ENCODE measurements around the gene HTT.
"Not testable (repeated sequence)": the region's sequence is repeated elsewhere in the genome, so short reads cannot be mapped to it uniquely, and the experiment has no call there.

The HTT gene

GRCh38 chr4:3085948-3086670, 11.6 kb downstream of the HTT start:
- DNase-seq: no peak

GRCh38 chr4:3087115-3087797, 12.8 kb downstream of the HTT start:
- DNase-seq: no peak

- DNase-seq: no peak
Measured at GRCh38 chr4:3091464-3091863, 17.0 kb downstream of the HTT start.

- DNase-seq: not testable (repeated sequence)
Measured at GRCh38 chr4:3094701-3095100, 20.2 kb downstream of the HTT start.

GRCh38 chr4:3096202-3096601, 21.7 kb downstream of the HTT start:
- DNase-seq: no peak

- no peak for DNase-seq
Measured at GRCh38 chr4:3098346-3098745, 23.9 kb downstream of the HTT start.

GRCh38 chr4:3106339-3107186, 32.1 kb downstream of the HTT start:
- peak; percentile 65 to 84 (median 74) for DNase-seq

GRCh38 chr4:3107271-3107670, 32.8 kb downstream of the HTT start:
- no peak for DNase-seq

GRCh38 chr4:3107691-3108121, 33.2 kb downstream of the HTT start:
- no peak for DNase-seq

GRCh38 chr4:3108211-3108610, 33.7 kb downstream of the HTT start:
- no peak for DNase-seq

- no peak for DNase-seq
Measured at GRCh38 chr4:3111461-3111860, 37.0 kb downstream of the HTT start.

GRCh38 chr4:3112201-3112600, 37.7 kb downstream of the HTT start:
- no peak for DNase-seq

- no peak for DNase-seq
Measured at GRCh38 chr4:3112609-3113469, 38.4 kb downstream of the HTT start.

- no peak for DNase-seq
Measured at GRCh38 chr4:3114377-3114776, 39.9 kb downstream of the HTT start.

- no peak for DNase-seq
Measured at GRCh38 chr4:3115637-3116270, 41.3 kb downstream of the HTT start.

- no peak for DNase-seq
Measured at GRCh38 chr4:3116955-3117354, 42.5 kb downstream of the HTT start.

GRCh38 chr4:3118312-3118711, 43.8 kb downstream of the HTT start:
- DNase-seq: no peak

GRCh38 chr4:3119464-3119863, 45.0 kb downstream of the HTT start:
- no peak for DNase-seq

GRCh38 chr4:3121110-3121509, 46.6 kb downstream of the HTT start:
- no peak for DNase-seq

- DNase-seq: no peak
Measured at GRCh38 chr4:3121596-3121995, 47.1 kb downstream of the HTT start.

- DNase-seq: no peak
Measured at GRCh38 chr4:3122081-3122563, 47.6 kb downstream of the HTT start.

- no peak for DNase-seq
Measured at GRCh38 chr4:3123181-3123671, 48.7 kb downstream of the HTT start.
